Upper lobe of left lung (tissue), 6 donors: ENCODE measurements around the gene DVL3. TPM values are rescaled to one million over a fixed set of nuclear protein-coding genes. Genes with fewer than 3 reads are reported as not detected.

ENCODE experiments used
- ATAC-seq, 2 donors: fragments of 200-7000 bp; cut with Tn5 transposase; one replicate each; pipeline ENCODE4 v1.9.1; 2022; ENCODE audit warnings: mild to moderate bottlenecking in 2 of 2, moderate library complexity in 2 of 2; ENCODE audit not compliant: low FRiP score in 2 of 2
- DNase-seq, 2 donors: peaks; one replicate each; pipeline ENCODE4 v3.0.0-alpha.2; 2019 to 2020
- H3K27ac ChIP-seq, 4 donors: fragments of 200-600 bp; sonication (generic); one replicate each; pipeline ENCODE4 v1.5.1; 2016 to 2019
- H3K27me3 ChIP-seq, 4 donors: fragments of 200-600 bp; sonication (generic); one replicate each; pipeline ENCODE4 v1.5.1; 2017 to 2019
- H3K36me3 ChIP-seq, 4 donors: fragments of 200-600 bp; sonication (generic); one replicate each; pipeline ENCODE4 v1.5.1; 2016 to 2019
- H3K4me1 ChIP-seq, 4 donors: fragments of 200-600 bp; sonication (generic); one replicate each; pipeline ENCODE4 v1.5.1; 2018 to 2019
- H3K4me3 ChIP-seq, 4 donors: fragments of 200-600 bp; sonication (generic); one replicate each; pipeline ENCODE4 v1.5.1; 2017 to 2019; ENCODE audit warnings: mild to moderate bottlenecking in 2 of 4, moderate library complexity in 1 of 4
- H3K9me3 ChIP-seq, 4 donors: fragments of 200-600 bp; sonication (generic); one replicate each; pipeline ENCODE4 v1.5.1; 2018 to 2019
- CTCF ChIP-seq, 6 experiments: fragments of 450-650 bp in 4 of 6; fragments of 200-600 bp in 2 of 6; sonication (generic) in 2 of 6; IDR thresholded peaks; one replicate each; pipeline ENCODE4 v1.5.1; 2016 to 2019; ENCODE audit warnings: antibody characterized with exemption in 6 of 6
- EP300 ChIP-seq, 4 donors: sonication (generic); formaldehyde crosslinking; IDR thresholded peaks; one replicate each; pipeline ENCODE4 v1.5.1; 2017; ENCODE audit warnings: antibody characterized with exemption in 4 of 4, control low read depth in 2 of 4
- POLR2A ChIP-seq, 4 donors: fragments of 450-650 bp; IDR thresholded peaks; one replicate each; pipeline ENCODE4 v1.5.1; 2016 to 2017; ENCODE audit warnings: antibody characterized with exemption in 4 of 4, mild to moderate bottlenecking in 2 of 4
- POLR2AphosphoS5 ChIP-seq, 2 donors: sonication (generic); formaldehyde crosslinking; IDR thresholded peaks; one replicate each; pipeline ENCODE4 v1.5.1; 2017; ENCODE audit warnings: antibody characterized with exemption in 2 of 2
- WGBS, 2 donors: methylation state at CpG; one replicate each; pipeline ENCODE4 v1.1.5; 2017 to 2018; 5-methylcytosine and 5-hydroxymethylcytosine counted together
- total RNA-seq, 6 donors: library from RNA; depleted of rRNA in 4 of 6; stranded (reverse); fragments of >200 nt in 4 of 6; gene quantifications; one replicate each; pipeline versions ENCODE4 v1.1.0 to v1.2.1, GENCODE V29; 2016 to 2021
- donor health status: DM: no; HTN: no; CAD: no; lungs with moderate emphysema.
- donor health status: DM: no; HTN: yes; CAD: no; lungs with severe emphysema.

DVL3 gene
- total RNA-seq, 6 donors from 2014 or later, result 36.5 to 106 (median 62.8) TPM

GRCh38 chr3:184172681-184173373 is 17.6 kb downstream of the DVL3 start:
- H3K27me3 ChIP-seq, result no peaks in the 10 kb centered on the region
- DNase-seq, result no peak
- peaks cover 9 to 63% (median 48%) of the 10 kb centered on the region in 4 donors for H3K36me3 ChIP-seq
- no peak for TF ChIP-seq EP300 (IDR thresholded peaks at IDR 0.05)
- no peak for TF ChIP-seq POLR2A (IDR thresholded peaks at IDR 0.05)
- no peak for TF ChIP-seq POLR2AphosphoS5 (IDR thresholded peaks at IDR 0.05)
- H3K27ac ChIP-seq, result no peak overlapping the region
- peaks cover 20 to 34% (median 28%) of the 10 kb centered on the region in 4 donors for H3K4me1 ChIP-seq
- no peaks in the 10 kb centered on the region for H3K9me3 ChIP-seq
- no peak overlapping the region for H3K4me3 ChIP-seq
- no peak for ATAC-seq
- 86 to 89% methylated on average over 4 to 5 of the region's 5 CpGs for WGBS, 2 donors

GRCh38 chr3:184173374-184173722 is 18.2 kb downstream of the DVL3 start:
- Histone ChIP-seq H3K4me1 (peaks cover 25 to 39% (median 33%) of the 10 kb centered on the region in 4 donors), H3K9me3 (no peaks in the 10 kb centered on the region), H3K27me3 (no peaks in the 10 kb centered on the region), H3K36me3 (peaks cover 5 to 63% (median 47%) of the 10 kb centered on the region in 4 donors), H3K27ac (no peak overlapping the region), H3K4me3 (no peak overlapping the region)
- DNase-seq (no peak), ATAC-seq (no peak)
- TF ChIP-seq POLR2AphosphoS5 (IDR thresholded peaks at IDR 0.05) (no peak), CTCF (IDR thresholded peaks at IDR 0.05) (no peak), EP300 (IDR thresholded peaks at IDR 0.05) (no peak), POLR2A (IDR thresholded peaks at IDR 0.05) (no peak)
- 91 to 94% methylated on average over 2 of the region's 2 CpGs for WGBS, 2 donors

GRCh38 chr3:184174284-184174645 is 19.1 kb downstream of the DVL3 start:
- 18 to 21% methylated on average over 4 of the region's 4 CpGs for WGBS, 2 donors

GRCh38 chr3:184174646-184175492 is 19.7 kb downstream of the DVL3 start, which contains the start of gene AP2M1:
Gene AP2M1 (plus strand): TSS chr3:184174855. CDS start chr3:184176994, 2,139 bp downstream.
- Histone ChIP-seq H3K27me3 (no peaks in the 10 kb centered on the region), H3K36me3 (peaks cover 17 to 63% (median 50%) of the 10 kb centered on the region in 4 donors), H3K4me1 (peaks cover 29 to 51% (median 37%) of the 10 kb centered on the region in 4 donors), H3K4me3 (peak within 1 kb of the TSS; percentile 63 to 88 (median 82)), H3K27ac (peak within 1 kb of the TSS; percentile 81 to 92 (median 90)), H3K9me3 (no peaks in the 10 kb centered on the region)
- peak; percentile 94 to 96 for ATAC-seq
- DNase-seq, result peak; percentile 99 to 100
- TF ChIP-seq EP300 (IDR thresholded peaks at IDR 0.05), result no peak
- TF ChIP-seq CTCF (IDR thresholded peaks at IDR 0.05), result no peak
- TF ChIP-seq POLR2AphosphoS5 (IDR thresholded peaks at IDR 0.05), result peak; percentile 83 to 89
- TF ChIP-seq POLR2A (IDR thresholded peaks at IDR 0.05), result peak in 3 of 4 donors; percentile 29 to 93 (median 78)
- WGBS, 2 donors, result 1% methylated on average over 27 to 49 of the region's 73 CpGs

More at GRCh38 chr3:184174284-184174645, 19.1 kb downstream of the DVL3 start:
- Histone ChIP-seq H3K9me3 (no peaks in the 10 kb centered on the region), H3K27me3 (no peaks in the 10 kb centered on the region), H3K4me1 (peaks cover 29 to 48% (median 36%) of the 10 kb centered on the region in 4 donors), H3K36me3 (peaks cover 12 to 63% (median 48%) of the 10 kb centered on the region in 4 donors), H3K27ac (peak overlapping the region in 3 of 4 donors; percentile 34 to 92 (median 67)), H3K4me3 (peak overlapping the region in 1 of 4 donors; percentile 79)
- no peak for TF ChIP-seq CTCF (IDR thresholded peaks at IDR 0.05)
- DNase-seq (no peak), ATAC-seq (no peak)

GRCh38 chr3:184175506-184175905 is 20.3 kb downstream of the DVL3 start:
- Histone ChIP-seq H3K36me3 (peaks cover 22 to 63% (median 50%) of the 10 kb centered on the region in 4 donors), H3K9me3 (no peaks in the 10 kb centered on the region), H3K27ac (peak overlapping the region; percentile 81 to 92 (median 90)), H3K4me3 (peak overlapping the region; percentile 63 to 88 (median 82)), H3K27me3 (no peaks in the 10 kb centered on the region), H3K4me1 (peaks cover 29 to 51% (median 38%) of the 10 kb centered on the region in 4 donors)
- 14 to 25% methylated on average over 7 to 8 of the region's 8 CpGs for WGBS, 2 donors
- ATAC-seq, result no peak
- TF ChIP-seq CTCF (IDR thresholded peaks at IDR 0.05), result no peak
- no peak for TF ChIP-seq POLR2A (IDR thresholded peaks at IDR 0.05)
- no peak for TF ChIP-seq POLR2AphosphoS5 (IDR thresholded peaks at IDR 0.05)
- DNase-seq, result no peak
